ENCODE data around the gene SCN10A.

Gene SCN10A

DNA sequence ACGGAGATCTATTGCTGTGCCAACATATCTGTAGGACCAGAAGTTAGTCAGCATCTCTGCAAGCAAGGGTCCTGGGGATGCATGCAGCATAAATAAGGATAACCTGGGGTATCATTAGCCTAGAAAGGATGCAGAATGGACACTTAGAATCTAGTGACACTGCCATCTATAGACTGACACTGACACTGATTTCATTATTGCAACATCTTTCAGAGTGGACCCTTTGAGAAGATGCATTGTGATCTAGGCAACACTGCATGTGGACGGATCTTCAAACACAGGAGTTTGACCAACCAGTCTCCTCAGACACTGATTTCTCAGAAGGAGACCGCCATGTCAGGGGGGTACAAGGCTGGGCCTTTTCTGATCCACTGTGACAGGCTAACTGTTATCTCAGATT lies 52.4 kb downstream of the SCN10A start:
- no peak for DNase-seq

DNA sequence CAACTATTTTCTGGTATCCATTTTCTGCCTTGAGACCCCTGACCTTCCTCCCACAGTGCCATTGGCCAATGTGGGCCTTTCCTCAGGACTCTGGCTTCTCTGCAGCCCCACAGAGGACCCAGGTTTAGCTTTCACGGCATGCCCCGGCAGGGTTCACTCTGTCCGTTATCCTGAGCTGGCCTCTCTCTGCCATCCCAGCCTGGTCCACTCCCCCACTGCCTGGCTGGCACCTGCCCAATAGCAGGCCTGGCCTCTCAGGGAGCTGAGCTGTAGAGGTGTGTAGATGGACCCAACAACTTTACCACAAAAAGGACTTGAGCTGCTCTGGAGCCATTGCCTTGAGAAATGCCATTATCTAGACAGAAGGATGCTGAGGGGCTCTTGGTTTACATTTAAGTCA lies 57.5 kb downstream of the SCN10A start:
- no peak for DNase-seq

DNA sequence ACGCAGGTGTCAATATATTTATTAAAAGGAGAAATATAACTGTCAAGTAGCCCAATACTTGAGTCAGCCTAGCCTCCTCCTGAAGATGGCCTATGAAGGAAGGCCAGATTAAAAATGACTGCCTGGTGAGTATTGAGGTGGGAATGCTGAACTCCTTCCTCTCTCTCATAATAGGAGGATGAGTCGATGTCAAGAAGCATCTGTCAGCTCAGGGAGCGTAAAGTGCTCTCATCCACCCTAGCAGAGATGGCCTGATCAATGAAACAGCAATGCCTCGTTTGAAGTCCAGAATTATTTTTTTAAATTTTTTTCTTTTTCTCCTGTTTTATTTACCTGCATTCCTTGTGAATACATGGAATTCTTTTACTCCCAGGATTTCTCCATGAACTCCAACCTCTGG lies 58.3 kb downstream of the SCN10A start:
- DNase-seq = no peak

DNA sequence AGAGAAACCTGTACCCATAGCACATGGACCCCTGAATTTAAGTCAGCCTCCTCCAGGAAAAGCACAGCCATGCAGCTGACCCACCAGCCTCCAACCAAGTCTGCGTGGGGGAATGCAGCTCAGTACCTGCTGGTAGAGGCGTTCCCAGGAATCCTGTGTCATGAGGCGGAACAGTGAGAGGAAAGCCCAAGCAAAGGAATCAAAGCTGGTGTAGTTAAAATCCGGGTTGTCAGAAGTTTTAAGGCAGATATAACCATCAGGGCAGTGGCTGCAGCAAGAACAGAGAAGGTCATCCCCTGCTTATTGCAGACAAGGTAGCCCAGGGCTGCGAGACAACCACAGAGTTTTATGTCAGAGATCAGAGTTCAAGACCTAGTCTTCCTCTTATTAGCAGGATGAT lies 59.1 kb downstream of the SCN10A start:
- no peak for DNase-seq

DNA sequence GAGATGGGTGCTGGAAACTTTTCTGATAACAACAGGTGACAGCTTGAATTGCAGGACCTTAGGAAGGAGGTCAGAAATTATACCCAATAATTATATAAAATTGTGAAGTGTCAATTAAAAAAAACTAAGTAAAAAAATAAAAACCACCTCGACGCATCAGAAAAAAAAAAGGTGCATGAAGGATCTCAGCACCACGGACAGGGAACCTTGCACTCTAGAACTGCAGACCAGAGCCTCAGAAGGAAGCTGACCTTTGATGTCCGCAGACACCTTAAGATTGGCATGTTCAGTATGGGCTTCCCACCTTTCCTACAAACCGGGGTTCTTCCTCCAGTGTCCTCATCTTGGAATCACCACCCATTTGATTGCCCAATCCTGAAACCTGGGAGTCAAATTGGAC lies 60.9 kb downstream of the SCN10A start:
- DNase-seq = no peak

DNA sequence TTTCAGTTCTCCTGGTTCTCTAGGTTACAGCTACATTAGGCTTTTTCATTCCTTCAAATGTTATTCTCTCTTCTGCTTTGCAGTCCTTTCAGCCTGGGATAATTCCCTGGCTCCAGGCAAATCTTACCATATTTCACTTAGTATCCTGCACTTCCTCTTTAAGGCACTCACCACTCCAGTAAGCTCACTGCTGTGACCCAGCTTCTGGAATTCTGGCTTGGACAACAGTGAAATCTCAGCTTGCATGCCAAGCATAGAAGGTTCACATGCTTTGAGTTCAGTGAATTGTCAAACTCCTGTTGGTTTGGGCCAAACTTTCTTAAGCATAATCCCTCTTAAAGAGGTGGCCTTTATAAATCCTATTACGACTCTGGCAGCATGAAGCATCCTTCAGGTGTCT lies 69.4 kb downstream of the SCN10A start:
- DNase-seq = no peak

DNA sequence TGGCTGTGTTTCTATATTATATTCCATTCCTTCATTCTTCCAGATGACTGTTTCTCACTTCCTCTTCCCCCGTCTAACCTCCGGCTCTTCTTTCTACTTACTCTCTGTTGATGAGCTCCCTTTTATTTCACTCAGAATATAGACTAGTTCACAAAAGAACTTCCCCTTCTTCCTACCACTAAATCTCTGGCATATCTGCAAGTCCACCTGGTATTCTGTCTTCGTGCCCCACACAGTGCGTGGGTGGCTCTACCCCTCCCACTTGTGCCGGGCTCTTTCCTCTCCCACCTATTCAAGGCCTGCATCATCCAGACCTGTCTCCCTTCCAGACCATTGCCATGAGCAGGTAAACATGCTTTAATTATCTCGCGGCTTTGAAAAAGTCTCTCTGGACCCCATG lies 73.0 kb downstream of the SCN10A start:
- DNase-seq = no peak

DNA sequence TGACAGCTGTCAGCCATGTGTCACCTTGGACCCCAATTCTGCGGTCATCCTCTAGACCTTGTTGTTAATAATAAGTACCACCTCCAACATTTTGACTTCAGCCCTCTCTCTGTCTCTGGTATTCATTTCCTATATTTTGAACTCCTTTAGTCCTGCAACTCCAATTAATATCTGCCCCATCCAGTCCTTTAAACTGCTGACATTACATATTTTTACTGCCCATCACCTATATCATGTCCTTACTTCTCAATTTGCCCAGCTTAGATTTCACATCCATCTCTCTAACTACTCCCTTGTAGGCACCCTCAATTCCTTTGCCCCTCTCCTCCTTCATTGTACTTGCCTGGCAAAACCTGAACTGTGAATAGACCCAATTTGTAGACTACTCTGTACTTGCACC lies 73.5 kb downstream of the SCN10A start:
- DNase-seq = no peak

DNA sequence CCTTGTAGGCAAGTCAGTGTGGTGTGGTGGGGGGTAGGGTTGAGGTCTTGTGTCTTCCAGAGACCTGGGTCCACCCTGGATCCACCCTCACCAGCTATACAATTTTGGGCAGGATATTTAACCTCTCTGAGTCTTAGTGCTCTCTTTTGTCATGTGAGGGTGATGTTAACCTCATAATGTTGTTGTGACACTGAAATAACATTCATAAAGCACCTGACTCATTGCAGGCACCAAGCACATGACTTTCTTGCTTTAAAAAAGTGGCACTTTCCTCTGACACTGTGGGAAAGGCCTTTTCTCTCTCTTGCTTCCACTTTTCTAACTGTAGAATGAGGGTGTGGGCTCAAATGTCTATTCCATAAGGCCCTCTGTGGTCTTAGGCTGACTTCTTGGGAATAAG lies 75.5 kb downstream of the SCN10A start:
- no peak for DNase-seq

DNA sequence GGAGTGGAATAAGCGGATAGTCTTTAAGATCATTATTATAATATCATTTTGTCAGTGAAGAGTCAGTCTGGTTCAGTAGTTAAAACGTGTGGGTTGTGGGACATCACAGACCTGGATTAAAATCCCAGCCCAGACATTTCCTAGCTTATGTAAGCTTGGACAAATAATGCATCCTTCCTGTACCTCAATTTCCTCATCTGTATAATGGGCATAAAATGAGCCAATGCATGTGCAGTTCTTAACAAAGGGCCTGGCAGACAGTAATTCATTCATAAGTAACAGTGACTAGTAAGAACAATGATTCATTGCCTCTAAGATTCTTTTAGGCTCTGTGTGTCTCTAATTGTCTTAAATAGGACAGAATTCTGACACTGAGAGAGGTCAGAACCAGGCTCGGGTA lies 76.1 kb downstream of the SCN10A start:
- DNase-seq = no peak

DNA sequence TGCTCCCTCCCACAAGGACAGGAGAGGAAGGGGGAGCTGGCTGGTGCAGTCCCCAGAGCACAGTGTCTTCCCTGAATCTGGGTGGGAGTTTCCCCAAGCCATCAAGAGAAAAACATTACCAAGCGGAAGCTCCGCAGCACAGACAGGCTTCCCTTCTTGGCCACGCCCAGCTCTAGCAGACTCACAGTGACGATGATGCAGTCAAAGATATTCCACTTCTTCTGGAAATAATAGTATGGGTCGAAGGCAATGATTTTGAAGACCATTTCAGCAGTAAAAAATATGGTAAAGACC lies 76.7 kb downstream of the SCN10A start:
- no peak for DNase-seq

DNA sequence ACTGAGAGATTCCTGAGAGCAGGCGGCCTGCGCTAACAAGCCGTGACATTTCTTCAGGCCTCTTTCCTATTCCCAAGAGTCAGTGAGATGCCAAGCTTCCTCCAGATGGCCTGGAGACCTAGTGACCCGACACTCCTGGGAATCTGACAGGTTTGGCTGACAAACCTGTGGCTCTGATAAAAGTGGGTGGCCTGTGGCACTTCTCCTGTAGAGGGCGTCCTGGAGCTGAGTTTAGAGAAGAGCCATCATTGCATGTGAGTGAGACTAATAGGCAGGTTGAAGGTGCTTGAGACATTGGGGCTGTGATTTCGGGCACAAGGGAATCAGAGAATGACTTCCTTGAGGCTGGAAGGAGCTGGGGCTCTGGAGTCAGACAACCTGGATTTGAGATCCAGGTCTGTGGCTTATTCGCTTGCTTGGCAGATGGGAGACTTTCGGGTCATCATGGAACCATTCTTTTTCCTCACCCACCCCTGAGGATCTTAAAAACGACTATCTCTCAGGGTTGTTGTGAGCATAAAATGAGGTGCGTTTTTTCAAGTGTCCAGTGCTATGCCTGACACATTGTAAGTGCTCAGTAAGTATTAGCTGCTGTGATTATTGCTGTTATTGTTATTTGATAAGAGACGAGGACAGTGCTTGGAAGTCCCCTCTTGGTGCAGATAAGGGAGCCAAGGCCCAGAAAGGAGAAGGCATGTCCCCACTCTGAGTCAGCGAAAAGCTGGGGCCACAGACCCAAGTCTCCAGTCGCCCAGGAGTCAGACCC lies 77.2 kb downstream of the SCN10A start:
- DNase-seq = peak; percentile 37

DNA sequence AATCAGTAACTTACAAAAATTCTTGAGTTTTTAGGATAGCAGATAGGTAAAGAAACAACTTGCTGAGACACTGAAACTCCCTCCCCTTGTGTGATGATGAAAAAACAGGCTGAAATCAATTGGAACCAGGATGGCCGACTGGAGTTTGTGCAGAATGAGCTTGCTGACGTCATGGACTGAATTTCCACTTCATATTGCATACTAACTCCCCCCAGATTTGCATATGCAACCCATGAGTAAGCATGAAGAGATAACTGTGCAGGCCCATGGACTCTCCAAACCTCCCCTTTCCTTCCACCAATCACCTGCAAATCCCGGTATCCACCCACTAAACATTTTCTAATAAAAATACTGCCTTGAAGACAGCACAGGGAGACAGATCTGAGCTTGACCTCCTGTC lies 84.5 kb downstream of the SCN10A start:
- no peak for DNase-seq

DNA sequence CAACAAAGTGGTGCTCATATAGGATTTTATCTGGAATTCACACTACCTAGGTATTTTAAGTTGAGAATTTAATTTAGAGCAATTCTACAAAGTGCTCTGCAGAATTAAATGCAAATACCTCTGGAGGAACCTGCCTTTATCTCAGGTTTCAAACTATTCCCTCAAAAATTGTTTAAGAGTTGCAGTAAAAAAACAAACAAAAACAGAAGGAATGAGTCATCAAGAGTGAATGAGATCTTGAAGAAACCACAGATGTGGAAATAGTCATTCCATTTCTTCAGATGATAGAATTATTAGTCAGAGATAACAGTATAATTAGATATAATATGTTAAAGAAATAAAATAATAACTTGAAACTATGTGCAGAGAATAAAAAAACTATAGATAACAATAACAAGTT lies 85.7 kb downstream of the SCN10A start:
- DNase-seq = no peak

DNA sequence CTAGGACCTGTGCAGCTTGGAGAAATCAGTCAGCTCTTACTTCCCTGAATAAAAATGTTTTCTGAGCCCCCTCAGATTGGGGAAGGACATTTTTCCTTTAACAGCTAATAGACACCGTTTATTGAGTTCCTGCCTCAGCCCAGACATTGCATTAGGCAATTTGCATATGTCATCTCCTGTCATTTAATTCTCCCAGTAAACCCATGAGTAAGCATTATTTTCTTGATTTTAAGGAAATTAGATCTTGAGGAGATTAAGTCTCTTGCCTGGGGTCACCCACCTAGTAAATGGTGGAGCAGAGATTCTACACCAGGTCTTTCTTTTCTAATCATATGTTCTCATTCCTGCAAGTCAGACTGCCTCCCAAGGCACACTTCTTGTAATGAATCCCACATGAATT lies 88.0 kb downstream of the SCN10A start:
- no peak for DNase-seq

DNA sequence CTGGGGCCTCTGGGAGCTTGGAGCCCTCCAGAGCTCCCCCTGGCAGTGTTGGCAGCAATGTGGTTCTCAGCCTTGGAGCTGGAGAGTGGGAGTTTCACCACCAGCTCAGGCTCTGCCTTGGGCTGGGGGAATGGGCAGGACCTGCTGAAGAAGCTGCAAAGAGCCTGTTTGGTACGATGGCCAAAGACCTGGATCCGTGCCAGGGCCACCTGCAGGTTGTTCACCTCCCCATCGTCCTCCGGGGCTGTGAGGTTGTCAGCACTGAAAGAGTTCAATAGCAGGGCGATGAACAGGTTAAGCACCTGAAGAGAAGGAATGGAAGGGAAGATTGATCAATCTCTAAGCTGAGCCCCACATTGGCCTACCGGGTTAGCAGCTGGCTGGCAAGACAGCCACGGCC lies 89.3 kb downstream of the SCN10A start:
- no peak for DNase-seq

DNA sequence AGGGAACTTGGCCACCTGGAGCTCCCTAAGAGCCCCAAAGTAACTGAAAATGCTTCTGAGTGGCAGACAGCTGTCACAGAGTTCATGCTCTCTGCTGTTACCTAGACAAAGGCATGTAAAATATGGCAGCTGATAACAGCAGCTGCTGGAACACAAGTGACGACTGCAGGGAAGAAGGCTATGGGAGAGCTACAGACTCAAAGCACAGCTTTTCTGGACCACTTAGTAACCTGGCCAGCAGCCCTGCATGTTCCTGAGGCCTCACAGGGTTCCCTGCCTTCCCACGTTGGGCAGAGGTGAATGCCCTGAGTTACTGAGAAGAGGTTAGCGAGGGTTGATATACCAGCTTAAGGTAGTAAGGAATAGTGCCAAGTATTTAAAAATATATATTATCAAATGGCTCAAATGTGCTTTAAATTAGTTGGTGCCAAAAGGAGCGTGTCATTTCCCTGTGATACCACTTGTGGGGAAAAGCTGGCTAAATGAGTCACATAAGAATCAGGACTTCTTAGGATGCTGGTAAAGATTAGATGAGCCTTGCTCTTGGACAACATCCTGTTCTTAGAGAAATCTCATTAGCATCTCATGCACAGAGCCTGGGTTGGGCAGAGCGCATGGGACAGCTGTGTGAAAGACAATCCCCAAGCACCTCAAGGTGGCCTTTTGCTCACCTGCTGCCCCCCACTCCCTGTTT lies 90.1 kb downstream of the SCN10A start:
- peak; percentile 24 for DNase-seq

DNA sequence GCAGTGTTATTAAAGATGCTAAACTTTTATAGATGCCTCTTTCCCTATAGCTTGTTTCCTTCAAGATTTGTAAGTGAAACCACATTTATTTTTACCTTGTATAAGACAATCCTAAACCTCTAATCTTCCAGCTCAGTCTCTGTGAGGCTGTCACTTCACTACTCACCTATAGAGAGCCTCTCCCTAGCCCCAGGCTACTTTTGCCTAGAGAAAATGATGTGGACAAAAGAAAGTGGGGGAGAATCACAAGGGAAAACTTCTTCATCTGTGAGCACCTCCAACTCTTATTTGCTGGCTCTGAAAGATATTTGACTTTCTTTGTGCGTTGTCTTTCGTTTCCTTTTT lies 91.7 kb downstream of the SCN10A start:
- peak; percentile 61 for DNase-seq

DNA sequence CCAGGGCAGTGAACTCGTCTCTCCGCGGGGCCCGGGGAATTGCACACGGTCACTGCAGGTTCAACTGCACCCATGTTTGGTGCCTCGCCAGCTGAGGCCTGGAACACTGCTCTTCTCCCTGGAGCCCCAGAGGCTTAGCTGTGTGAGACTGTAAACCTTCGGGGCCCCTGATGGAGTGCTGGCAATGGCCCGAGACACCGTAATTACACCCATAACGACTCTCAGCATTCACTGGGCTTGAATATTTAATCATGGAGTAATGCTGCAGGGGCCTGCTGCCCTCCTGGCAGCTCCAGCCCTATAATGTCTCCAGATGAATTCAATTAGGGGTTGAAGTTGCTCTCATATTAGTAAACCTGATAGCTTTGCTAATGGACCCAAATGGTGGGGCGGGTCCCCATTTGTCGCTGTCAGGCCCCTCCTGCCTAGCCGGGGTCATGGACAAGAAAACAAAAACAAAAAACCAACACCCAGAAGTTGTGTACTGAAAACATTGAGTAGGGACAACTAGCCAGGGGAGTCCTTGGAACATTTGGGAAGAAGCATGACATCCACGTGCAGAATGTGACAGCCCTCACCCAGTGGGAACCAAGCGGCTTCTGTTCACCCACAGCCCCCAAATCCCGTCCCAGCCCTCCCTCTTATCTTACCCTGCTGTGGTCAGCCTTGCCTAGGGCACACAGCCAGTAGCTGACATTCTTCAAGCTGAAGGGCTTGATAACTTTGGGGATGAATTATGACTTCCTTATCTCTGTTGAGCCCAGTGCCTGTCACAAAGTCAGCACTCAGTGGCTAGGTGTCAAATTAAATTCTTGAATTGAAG lies 92.2 kb downstream of the SCN10A start:
- peak; percentile 83 for DNase-seq

DNA sequence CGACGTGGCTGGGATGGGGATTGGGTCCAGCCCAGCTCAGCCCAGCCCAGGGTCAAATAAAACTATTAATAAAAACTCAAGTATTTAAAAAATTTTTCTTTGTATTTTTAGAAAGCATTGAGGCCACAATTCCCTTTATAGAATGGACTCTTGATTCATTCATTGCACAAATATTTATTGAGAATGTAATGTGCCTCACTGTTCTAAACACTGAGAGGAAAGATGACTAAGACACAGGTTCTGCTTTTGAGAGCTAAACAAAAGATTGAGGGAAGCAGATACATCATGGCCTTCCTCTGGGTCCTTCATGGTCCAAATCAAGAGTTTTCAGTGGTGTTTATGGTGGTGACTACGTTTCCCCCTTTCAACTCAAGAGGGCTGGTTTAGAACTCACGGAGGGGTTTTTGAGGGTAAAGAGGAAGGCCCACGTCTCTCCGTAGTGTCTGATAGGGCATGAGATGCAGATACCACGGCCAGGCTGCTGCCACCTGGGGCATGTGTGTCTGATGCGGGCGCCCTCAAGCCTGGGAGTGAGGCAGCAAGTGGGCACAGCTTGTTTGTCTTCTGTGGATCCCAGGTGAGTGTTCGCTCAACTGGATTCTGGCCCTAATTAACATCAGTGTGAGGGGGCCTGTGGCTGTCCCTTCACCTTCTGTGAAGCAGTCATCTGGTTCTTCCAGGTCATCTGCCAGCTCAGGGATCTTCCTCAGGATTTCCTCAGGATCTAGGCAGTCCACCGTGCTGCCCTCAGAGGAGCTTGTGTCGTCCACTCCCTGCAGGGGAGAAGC lies 93.0 kb downstream of the SCN10A start:
- peak; percentile 53 for DNase-seq

DNA sequence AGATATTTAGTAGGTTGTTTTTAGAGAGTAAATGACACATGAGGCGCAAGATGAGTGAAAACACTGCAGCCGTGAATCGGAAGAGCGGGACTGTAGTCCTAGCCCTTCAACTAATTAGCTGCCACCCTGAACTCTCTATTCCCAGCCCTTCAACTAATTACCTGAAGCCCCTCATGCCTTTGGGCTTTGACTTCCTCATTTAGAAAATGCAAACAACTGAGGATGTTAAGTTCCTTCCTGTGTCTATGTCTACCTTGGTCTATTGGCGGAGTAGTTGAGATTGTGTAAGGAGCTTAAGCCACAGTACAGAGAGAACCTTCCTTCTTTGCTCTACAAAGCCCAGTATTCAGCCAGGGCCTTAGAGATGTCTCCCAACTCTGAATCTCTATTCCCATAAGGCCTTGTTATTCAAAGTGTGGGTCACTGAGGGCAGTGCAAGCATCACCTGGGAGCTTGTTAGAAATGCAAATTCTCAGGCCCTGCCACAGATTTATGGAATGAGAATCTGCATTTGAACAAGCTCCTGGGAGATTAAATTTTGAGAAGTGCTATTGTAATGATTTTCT lies 94.7 kb downstream of the SCN10A start:
- DNase-seq = no peak

DNA sequence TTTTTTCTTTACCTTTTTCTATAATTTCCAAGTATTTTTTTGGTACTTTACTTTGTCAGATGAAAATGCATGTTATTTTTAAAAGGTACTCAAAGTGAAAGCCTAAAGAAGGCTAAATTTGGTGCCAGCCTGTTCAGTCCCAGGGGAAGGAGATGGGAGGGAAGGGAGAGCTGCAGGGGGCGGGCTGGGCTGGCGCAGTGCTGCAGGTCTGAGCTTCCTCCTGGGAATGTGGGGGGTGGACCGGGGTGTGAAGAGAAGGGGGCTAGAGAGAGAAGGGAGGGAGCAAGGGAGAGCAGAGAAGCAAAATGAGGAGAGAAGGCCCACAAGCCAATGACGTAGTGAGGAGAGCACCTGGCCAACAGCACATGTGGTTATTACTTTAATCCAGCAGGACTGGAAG lies 95.6 kb downstream of the SCN10A start:
- DNase-seq = no peak

Measured in NCI-H69 (cell line).